Body of pancreas (tissue), 4 donors: Measurements from ENCODE around the gene FAM193A. TPM values are rescaled to one million over a fixed set of nuclear protein-coding genes. Genes with fewer than 3 reads are reported as not detected.
"Not testable (repeated sequence)": the region's sequence is repeated elsewhere in the genome, so short reads cannot be mapped to it uniquely, and the experiment has no call there.

Experiments
- ATAC-seq: fragments of 150-250 bp; one replicate; pipeline ENCODE4 v1.9.1; 2016
- DNase-seq, 4 donors: peaks; one replicate each; pipeline ENCODE4 v3.0.0-alpha.2; 2019
- H3K27ac ChIP-seq, 4 donors: fragments of 200-600 bp; sonication (generic); 1 replicate in 3 of 4; 2 replicates in 1 of 4; pipeline versions ENCODE4 v1.5.1 to v1.6.1; 2016 to 2019; ENCODE audit warnings: mild to moderate bottlenecking in 1 of 4, mixed read lengths in 1 of 4, moderate library complexity in 1 of 4
- H3K27me3 ChIP-seq, 2 donors: fragments of 200-600 bp; sonication (generic); one replicate each; pipeline ENCODE4 v1.6.0; 2016; ENCODE audit warnings: mild to moderate bottlenecking in 1 of 2
- H3K36me3 ChIP-seq, 2 donors: fragments of 200-600 bp; sonication (generic); replicated peaks in 1 of 2; 2 replicates each; pipeline ENCODE4 v1.5.1; 2016; ENCODE audit warnings: low read depth in 2 of 2; ENCODE audit not compliant: insufficient read depth in 1 of 2
- H3K4me1 ChIP-seq: fragments of 200-600 bp; sonication (generic); one replicate; pipeline ENCODE4 v1.6.0; 2016
- H3K4me3 ChIP-seq, 2 donors: fragments of 200-600 bp; sonication (generic); 1 replicate in 1 of 2; 2 replicates in 1 of 2; pipeline ENCODE4 v1.5.1; 2016 to 2019
- H3K9me3 ChIP-seq, 3 donors: fragments of 200-600 bp; sonication (generic); 1 replicate in 2 of 3; 2 replicates in 1 of 3; pipeline ENCODE4 v1.5.1; 2016
- CTCF ChIP-seq, 7 experiments: fragments of 450-650 bp in 4 of 7; fragments of 200-600 bp in 3 of 7; sonication (generic) in 3 of 7; IDR thresholded peaks; one replicate each; pipeline ENCODE4 v1.5.1; 2016 to 2019; ENCODE audit warnings: antibody characterized with exemption in 7 of 7
- POLR2A ChIP-seq, 3 donors: fragments of 450-650 bp; IDR thresholded peaks; one replicate each; pipeline ENCODE4 v1.6.1; 2016; ENCODE audit warnings: antibody characterized with exemption in 3 of 3, mild to moderate bottlenecking in 2 of 3
- WGBS, 2 donors: methylation state at CpG; one replicate each; pipeline ENCODE4 v1.1.5; 2017; 5-methylcytosine and 5-hydroxymethylcytosine counted together
- intact Hi-C: fragments of 100-400 bp; cut with DNase I; formaldehyde crosslinking; loops from one replicate; pipeline ENCODE4 v1.15.1; 2023
- total RNA-seq, 2 donors: library from RNA; depleted of rRNA; stranded (reverse); fragments of >200 nt; gene quantifications; one replicate each; pipeline ENCODE4 v1.1.0, GENCODE V29; 2016

The FAM193A gene
- total RNA-seq, 2 donors from 2014 or later, result 14.8 to 22.7 TPM

DNA sequence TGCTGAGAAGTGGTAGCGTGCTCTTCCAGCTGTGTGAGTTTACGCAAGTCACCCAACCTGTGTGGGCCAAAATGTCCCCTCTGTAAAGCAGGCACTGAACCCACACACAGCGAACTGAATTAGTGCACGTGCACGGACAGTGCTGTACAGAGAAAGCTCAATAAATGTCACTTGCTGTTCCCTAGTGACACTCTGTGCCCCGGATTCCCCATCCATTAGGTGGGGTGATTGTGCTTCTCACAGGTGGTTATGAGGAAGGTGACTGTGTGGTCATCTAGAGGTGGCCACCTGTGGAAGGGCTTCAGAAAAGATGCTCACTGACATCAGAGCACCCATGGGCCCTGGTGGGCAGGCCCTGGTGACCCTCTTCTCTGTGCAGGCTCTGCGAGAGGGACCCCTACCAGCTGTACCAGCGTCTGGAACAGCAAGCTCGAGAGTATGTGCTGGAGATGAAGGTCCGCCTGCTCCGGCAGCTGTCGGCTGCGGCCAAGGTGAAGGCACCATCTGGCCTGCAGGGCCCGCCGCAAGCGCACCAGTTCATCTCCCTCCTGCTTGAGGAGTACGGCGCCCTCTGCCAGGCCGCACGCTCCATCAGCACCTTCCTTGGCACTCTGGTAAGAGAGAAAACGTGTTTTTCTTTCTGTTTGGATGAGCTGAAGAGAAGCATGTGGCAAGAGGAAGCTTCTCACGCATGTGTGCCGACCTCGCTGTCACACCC, 94.3 kb downstream of the FAM193A start:
- ATAC-seq, result no peak
- WGBS, 2 donors, result 90 to 95% methylated on average over 24 of the region's 24 CpGs
- intact Hi-C loops, result no loop called here

DNA sequence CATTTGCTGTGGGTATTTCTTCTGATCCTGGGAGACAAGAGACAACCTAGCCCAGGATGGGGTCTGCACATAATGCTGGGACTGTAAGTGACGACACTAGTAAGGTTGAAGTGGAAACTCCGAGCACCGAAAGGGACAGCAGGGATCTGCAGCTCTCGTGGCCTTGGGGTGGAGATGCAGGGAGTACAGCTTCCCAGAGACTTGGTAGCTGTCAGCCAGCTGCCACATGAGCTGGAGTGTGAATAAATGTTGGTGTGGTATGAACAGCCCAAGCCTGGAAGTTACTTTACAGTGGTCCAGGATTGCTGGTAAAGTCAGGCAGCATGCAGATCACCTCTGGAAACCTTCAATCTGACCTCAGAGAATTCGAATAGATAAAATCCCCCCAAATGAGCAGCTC, 97.6 kb downstream of the FAM193A start:
- H3K4me3 ChIP-seq, result no peak overlapping the region
- WGBS, 2 donors, result 86% methylated on average over 5 of the region's 5 CpGs
- no peaks in the 10 kb centered on the region for H3K4me1 ChIP-seq
- TF ChIP-seq POLR2A (IDR thresholded peaks at IDR 0.05) (no peak), CTCF (IDR thresholded peaks at IDR 0.05) (no peak)
- ATAC-seq (no peak), DNase-seq (no peak)
- H3K27me3 ChIP-seq, result no peaks in the 10 kb centered on the region
- H3K27ac ChIP-seq, result no peak overlapping the region
- peaks cover 0 to 3% of the 10 kb centered on the region in 2 donors for H3K36me3 ChIP-seq
- H3K9me3 ChIP-seq, result no peaks in the 10 kb centered on the region
- intact Hi-C loops, result no loop called here

More for the DNA sequence above, 94.3 kb downstream of the FAM193A start:
- H3K27ac ChIP-seq, result no peak overlapping the region
- no peaks in the 10 kb centered on the region for H3K4me1 ChIP-seq
- DNase-seq, result no peak
- H3K9me3 ChIP-seq, result no peaks in the 10 kb centered on the region
- H3K4me3 ChIP-seq, result no peak overlapping the region
- TF ChIP-seq CTCF (IDR thresholded peaks at IDR 0.05) (no peak), POLR2A (IDR thresholded peaks at IDR 0.05) (no peak)
- peaks cover 0 to 4% of the 10 kb centered on the region in 2 donors for H3K36me3 ChIP-seq
- no peaks in the 10 kb centered on the region for H3K27me3 ChIP-seq

- Histone ChIP-seq H3K4me1 (no peaks in the 10 kb centered on the region), H3K36me3 (peaks cover 0 to 8% of the 10 kb centered on the region in 2 donors), H3K4me3 (no peak overlapping the region), H3K27ac (no peak overlapping the region), H3K9me3 (no peaks in the 10 kb centered on the region), H3K27me3 (no peaks in the 10 kb centered on the region)
- intact Hi-C loops, result no loop called here
- 91% methylated on average over 6 of the region's 6 CpGs for WGBS, 2 donors
- DNase-seq (no peak), ATAC-seq (no peak)
- TF ChIP-seq POLR2A (IDR thresholded peaks at IDR 0.05) (no peak), CTCF (IDR thresholded peaks at IDR 0.05) (no peak)
These were observed 99.9 kb downstream of the FAM193A start for GRCh38 chr4:2636331-2636730.

DNA sequence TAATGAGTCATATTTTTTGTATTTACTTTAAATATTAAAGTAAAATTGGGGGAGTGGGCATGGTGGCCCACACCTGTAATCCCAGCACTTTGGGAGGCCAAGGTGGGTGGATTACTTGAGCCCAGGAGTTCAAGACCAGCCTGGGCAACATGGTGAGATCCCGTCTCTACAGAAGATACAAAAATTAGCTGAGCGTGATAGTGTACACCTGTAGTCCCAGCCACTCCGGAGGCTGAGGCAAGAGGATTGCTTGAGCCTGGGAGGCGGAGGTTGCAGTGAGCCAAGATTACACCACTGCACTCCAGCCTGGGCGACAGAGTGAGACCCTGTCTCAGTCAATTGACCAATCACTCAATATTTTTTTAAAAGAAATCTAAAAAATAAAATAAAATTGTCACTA, 100.5 kb downstream of the FAM193A start:
- 94 to 98% methylated on average over 5 of the region's 5 CpGs for WGBS, 2 donors
- intact Hi-C loops, ATAC-seq, H3K27me3 ChIP-seq, H3K4me1 ChIP-seq, DNase-seq, H3K9me3 ChIP-seq, H3K4me3 ChIP-seq, H3K36me3 ChIP-seq, H3K27ac ChIP-seq: not testable (repeated sequence)

DNA sequence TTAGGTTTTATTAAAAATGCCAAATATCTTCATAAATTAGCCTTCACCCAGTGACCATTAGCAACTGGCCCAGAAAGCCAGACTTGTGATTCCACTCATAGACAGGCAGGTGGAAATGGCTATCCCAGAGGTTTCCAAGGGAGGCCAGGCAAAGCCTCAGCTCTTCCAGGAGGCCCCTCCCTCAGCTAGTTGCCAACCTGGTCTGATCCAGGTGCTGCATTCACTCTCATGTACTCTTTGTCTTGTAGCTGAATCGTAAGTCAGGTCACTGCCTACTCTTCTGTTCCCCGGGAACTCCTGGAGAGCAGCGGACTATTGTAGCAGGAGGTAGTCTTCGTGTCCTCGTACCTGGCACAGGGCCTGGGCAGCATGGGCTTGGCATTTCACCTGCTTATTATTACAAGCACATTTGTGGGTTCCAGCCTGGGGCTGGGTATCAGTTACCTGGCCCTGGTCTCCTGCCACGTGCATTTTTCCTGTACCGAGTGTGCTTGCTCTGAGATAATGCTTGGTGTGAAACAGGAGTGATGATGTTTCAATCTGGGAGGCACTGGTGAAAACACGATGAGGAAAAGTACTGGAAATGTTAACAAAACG, 101.6 kb downstream of the FAM193A start:
- TF ChIP-seq POLR2A (IDR thresholded peaks at IDR 0.05) (no peak), CTCF (IDR thresholded peaks at IDR 0.05) (no peak)
- peak in 1 of 4 donors; percentile 18 for DNase-seq
- Histone ChIP-seq H3K4me1 (no peaks in the 10 kb centered on the region), H3K9me3 (no peaks in the 10 kb centered on the region), H3K36me3 (peaks cover 0 to 5% of the 10 kb centered on the region in 2 donors), H3K27me3 (no peaks in the 10 kb centered on the region), H3K4me3 (no peak overlapping the region), H3K27ac (no peak overlapping the region)
- ATAC-seq, result no peak
- intact Hi-C loops, result no loop called here
- WGBS, 2 donors, result 79 to 87% methylated on average over 8 to 9 of the region's 9 CpGs
